NCI-H748 (cell line): ENCODE data around the gene BLOC1S5.

ENCODE experiments used
- DNase-seq: peaks from one replicate; lab custom pipeline; 2025; ENCODE audit not compliant: unreplicated experiment; lab: John Stamatoyannopoulos, UW

BLOC1S5 gene

DNA sequence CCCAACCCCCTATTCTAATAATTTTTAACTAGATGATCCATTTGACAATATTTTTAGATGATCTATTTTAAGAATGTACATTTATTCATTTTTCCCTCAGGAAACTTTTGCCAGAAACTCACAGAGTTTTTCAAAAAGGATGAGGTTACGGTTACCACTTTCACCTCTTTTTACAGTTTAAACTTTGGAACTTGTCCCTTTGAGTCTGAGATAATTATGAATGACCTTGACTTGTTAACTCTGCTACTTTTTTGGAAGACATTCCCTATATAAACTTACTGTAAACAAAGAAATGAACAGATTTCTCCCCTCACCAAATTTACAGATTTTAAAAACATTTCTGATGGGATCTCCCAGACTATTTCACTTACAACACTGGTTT is 18.4 kb upstream of the BLOC1S5 start:
- DNase-seq = no peak

GRCh38 chr6:8080362-8081151 is 16.4 kb upstream of the BLOC1S5 start:
- DNase-seq = no peak

DNA sequence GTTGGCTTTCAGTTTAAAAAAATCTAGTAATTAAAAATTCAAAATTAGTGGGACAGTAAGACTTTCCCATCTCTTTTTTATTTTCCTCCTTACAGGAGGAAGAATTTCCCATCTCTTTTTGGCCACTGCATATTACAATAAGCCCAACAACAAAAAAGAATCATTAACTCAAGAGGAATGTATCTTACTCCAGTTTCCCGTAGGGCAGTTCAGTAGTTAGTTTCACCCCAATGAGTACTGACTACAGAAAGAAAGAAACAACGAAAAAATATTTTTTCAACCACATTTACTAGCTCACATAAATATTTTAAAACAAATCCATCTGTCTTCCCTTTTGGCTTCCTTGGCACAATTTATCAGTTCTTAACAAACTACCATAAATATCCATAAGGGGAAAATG is 14.9 kb upstream of the BLOC1S5 start:
- DNase-seq = no peak

- DNase-seq = no peak
These were observed 13.8 kb upstream of the BLOC1S5 start for GRCh38 chr6:8077991-8078390.

GRCh38 chr6:8075704-8076103 is 11.5 kb upstream of the BLOC1S5 start:
- no peak for DNase-seq

GRCh38 chr6:8075185-8075584 is 11.0 kb upstream of the BLOC1S5 start:
- no peak for DNase-seq

DNA sequence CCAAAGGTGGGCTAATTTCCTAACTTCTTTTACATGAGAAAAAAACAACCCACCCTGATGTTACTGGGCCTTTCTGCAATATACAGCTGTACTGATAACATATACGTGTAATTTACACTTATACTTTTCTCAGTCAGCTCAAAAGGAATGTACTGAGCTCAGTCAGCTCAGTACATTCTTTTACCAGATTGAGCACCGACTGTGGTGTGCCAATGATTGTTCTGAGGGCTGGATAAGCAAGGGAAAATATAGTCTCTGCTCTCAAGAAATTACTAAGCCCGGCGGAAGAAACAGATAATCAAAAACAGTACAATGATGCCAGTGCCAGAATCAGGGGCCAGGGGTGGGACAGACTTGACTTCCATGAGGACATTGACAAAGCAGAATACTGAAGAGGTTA is 10.0 kb upstream of the BLOC1S5 start:
- no peak for DNase-seq

DNA sequence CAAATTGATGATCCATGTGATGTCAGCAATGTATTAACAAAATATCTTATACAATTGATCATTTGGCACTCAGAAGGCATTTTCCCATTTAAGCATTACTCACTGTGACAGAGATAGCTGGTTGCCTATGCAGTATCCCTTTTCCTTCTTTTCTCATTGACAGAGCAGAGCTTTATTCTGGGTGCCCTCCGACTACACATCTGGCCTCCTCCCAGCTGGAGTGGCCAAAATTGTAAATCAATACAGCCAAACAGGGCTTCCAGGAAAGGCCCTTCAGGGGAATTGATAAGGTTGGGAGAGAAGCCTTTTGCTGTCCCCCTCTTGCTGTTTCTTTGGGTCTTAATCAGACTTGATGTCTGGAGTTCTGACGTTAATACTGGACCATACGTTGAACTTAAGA is 9.6 kb upstream of the BLOC1S5 start:
- DNase-seq = no peak

DNA sequence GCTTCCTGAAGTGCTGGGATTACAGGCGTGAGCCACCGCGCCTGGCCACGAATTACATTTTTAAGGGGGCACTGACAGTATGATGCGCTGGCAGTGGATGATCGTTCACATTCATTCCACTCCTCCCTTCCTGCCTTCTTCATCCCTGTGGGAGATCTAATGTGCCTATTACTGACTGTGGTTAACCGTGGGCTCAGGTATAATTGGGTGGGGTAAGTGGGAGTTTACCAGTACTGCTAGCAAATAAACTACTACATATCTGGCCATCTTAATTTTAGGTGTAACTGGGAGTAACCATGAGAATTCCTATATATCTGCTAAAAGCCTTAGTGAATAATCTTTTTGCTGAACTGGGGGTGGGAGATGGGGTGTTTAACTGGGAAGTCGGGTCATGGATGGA is 6.5 kb upstream of the BLOC1S5 start:
- DNase-seq = no peak

- no peak for DNase-seq
These were observed 5.6 kb upstream of the BLOC1S5 start for GRCh38 chr6:8069631-8070284.

DNA sequence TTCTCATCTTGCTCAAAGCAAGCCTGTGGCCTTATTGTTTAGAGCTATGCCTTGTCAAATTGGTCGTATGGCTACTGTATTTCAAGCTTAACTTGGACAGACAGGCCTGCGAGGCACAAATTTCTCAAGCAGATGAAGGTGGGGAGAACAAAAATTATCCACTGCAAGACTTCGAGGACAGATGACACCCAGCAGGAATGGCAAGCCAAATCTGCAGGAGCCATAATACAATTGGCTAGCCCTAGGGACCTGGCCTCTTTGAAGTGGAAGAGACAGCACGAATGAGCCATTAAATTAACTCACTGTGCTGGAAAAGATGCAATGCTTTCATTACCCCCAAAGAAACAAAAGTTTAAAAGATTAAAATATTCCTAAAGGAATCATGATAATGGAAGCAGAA is 5.0 kb upstream of the BLOC1S5 start:
- no peak for DNase-seq

- DNase-seq = no peak
These were observed 1.9 kb upstream of the BLOC1S5 start for GRCh38 chr6:8066108-8066507.

DNA sequence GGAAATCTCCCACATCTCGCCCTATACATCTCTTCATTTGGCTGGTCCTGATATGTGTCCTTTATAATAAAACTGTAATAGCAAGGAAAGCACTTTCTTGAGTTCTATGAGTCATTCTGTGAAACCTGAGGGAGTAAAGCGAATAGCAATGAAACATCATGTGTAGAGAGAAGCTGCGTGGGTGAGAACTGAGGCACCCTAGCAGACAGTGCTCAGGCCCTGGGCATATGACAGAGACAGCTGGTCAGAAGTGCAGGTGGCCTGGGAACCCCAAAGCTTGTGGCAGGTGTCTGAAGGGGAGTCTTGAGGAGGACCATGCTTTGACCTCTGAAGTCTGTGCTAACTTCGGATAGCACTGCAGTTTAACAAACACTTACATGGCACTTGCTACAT is 1.3 kb upstream of the BLOC1S5 start:
- no peak for DNase-seq

GRCh38 chr6:8064638-8065518 is 689 bp upstream of the BLOC1S5 start:
- no peak for DNase-seq

DNA sequence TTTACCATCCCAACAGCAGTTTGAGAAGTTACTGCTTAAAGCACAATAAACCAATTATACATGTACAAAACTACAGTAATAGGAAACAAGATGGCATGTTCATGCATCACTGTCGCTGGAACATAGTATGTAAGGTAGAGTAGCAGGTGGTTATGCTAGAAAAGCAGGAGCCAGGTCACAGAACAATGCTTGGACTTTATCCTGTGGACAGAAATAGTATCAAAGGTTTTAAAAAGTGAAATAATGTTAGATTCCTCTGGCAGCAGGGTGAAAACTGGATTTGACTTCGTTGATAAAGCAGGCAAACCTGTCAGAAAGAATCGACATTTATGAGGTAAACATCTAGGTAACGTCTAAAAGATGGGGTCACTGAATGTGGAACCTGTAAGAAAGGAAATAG is 2.5 kb downstream of the BLOC1S5 start:
- DNase-seq = no peak

DNA sequence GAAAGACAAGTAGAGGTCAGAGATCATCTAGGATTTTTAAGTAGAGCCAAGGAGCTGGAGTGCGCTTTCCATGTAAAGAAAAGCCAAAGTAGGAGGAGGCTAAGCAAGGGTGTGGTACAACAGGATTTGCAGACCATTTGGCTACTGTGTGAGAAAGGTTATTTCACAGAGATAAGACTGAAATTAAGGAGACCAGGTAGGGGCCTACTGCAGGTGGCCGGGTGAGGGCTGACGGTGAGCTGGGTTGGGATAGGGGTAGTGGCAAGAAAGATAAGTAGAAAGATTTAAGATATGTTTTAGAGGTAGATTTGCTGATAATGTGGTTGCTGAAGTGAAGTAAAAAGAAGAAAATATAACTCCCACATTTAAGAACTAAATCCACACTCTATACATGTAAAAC is 3.8 kb downstream of the BLOC1S5 start:
- no peak for DNase-seq

DNA sequence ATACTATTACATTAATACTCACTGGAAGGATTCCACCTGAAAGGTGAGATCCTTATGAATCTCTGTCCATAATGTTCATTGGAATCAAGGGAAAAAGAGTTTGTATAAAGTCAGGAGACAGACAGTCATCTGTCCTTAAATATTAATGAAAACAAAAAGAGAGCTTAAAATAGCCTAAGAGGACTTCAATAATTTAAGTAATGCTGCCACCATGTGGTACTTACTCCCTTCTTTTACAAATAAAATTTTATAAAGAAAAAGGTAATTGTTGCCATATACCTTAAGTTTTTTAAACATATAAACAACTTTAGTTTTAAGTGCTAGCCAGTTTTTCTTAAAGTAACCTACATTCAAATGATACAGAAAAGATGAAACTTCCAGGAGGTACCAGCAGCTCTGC is 5.1 kb downstream of the BLOC1S5 start:
- peak; percentile 38 for DNase-seq

- no peak for DNase-seq
These were observed 6.4 kb downstream of the BLOC1S5 start for GRCh38 chr6:8057793-8058192.

DNA sequence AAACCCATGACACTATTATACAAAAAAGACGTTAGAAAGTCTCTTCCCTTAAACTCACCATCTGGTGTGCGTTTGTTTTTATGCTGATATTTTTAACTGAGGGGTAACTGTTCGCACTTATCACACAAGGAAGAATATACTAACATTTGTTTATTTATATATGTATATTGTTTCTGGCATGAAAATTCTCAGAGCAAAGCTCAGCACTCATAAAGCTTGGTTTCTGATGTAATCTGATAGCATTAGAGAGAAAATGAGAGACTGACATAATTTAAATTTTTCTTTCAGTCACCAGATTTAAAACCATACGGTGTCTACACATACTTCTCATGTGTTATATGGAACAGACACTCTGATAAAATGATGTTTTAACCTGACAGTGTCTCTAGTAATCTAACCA is 6.9 kb downstream of the BLOC1S5 start:
- DNase-seq = no peak

DNA sequence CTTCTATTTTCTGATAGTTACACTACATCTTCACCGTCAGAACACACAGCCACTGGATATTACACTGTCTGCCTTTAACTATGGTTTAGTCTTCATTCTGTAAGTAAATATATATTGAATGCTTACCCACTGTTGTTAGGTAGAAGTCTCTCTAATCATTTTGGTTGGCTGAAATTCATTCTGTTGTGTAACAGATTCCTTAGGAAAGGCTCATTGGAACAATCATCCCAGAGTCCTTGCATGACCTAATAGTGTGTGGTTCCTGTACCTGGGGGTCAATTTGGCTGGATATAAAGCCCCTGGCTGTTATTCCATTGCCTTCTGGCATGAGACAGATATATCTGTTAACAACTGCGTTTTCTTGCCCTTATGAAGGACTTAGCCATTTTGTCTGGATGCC is 9.9 kb downstream of the BLOC1S5 start:
- no peak for DNase-seq

- peak; percentile 16 for DNase-seq
These were observed 16.5 kb downstream of the BLOC1S5 start for GRCh38 chr6:8047541-8048292.
